GM12892 (cell line): Measurements from ENCODE around the gene TRAFD1.

Experiments
- POLR2A ChIP-seq: IDR thresholded peaks from 2 replicates; pipeline ENCODE4 v1.6.1; 2011; ENCODE audit warnings: low read depth, low read length, control low read depth
- POLR2AphosphoS5 ChIP-seq: IDR thresholded peaks from 2 replicates; pipeline ENCODE4 v1.6.1; 2011; ENCODE audit warnings: low read depth, low read length, control low read depth

- TF ChIP-seq POLR2AphosphoS5 (no peak), POLR2A (no peak)
These were observed 28.5 kb downstream of the TRAFD1 start for GRCh38 chr12:112153893-112154219.
